Measurements from ENCODE around the gene TBX4. TPM values are rescaled to one million over a fixed set of nuclear protein-coding genes. Genes with fewer than 3 reads are reported as not detected.

Gene TBX4
- total and polyA plus RNA-seq, 2 donors from 2014 or later, result not detected

GRCh38 chr17:61514491-61514890 lies 62.3 kb downstream of the TBX4 start:
- H3K27ac ChIP-seq (ENCODE audit: low read depth in 2 of 2, low read length in 2 of 2), result no peak overlapping the region
- H3K27me3 ChIP-seq (ENCODE audit: control insufficient read depth, insufficient read depth, low read length), result no peaks in the 10 kb centered on the region
- no peak for TF ChIP-seq CTCF (IDR thresholded peaks at IDR 0.05; ENCODE audit: borderline replicate concordance, extremely low read depth, insufficient read depth)
- no peak overlapping the region for H3K4me3 ChIP-seq (ENCODE audit: low read length in 3 of 3)
- H3K9ac ChIP-seq (ENCODE audit: low read length in 3 of 3), result no peak overlapping the region
- no peaks in the 10 kb centered on the region for H3K36me3 ChIP-seq (ENCODE audit: control insufficient read depth in 2 of 3, insufficient read depth in 3 of 3, low read length in 3 of 3)
- no peaks in the 10 kb centered on the region for H3K9me3 ChIP-seq (ENCODE audit: control insufficient read depth in 2 of 3, insufficient read depth in 1 of 3, low read length in 3 of 3)
- intact Hi-C loops (cut with DNase I), result no loop called here
- no peak for FAIRE-seq
- H3K4me1 ChIP-seq (ENCODE audit: control insufficient read depth in 2 of 3, insufficient read depth in 2 of 3, low read depth in 1 of 3, low read length in 3 of 3), result no peaks in the 10 kb centered on the region
- no peak for DNase-seq

GRCh38 chr17:61517265-61517664 lies 65.0 kb downstream of the TBX4 start:
- H3K4me1 ChIP-seq (ENCODE audit: control insufficient read depth in 2 of 3, insufficient read depth in 2 of 3, low read depth in 1 of 3, low read length in 3 of 3), result no peaks in the 10 kb centered on the region
- H3K27ac ChIP-seq (ENCODE audit: low read depth in 2 of 2, low read length in 2 of 2), result no peak overlapping the region
- FAIRE-seq (no peak), DNase-seq (no peak)
- intact Hi-C loops (cut with DNase I), result no loop called here
- TF ChIP-seq CTCF (IDR thresholded peaks at IDR 0.05; ENCODE audit: borderline replicate concordance, extremely low read depth, insufficient read depth), result no peak
- H3K36me3 ChIP-seq (ENCODE audit: control insufficient read depth in 2 of 3, insufficient read depth in 3 of 3, low read length in 3 of 3), result no peaks in the 10 kb centered on the region
- H3K9me3 ChIP-seq (ENCODE audit: control insufficient read depth in 2 of 3, insufficient read depth in 1 of 3, low read length in 3 of 3), result no peaks in the 10 kb centered on the region
- H3K4me3 ChIP-seq (ENCODE audit: low read length in 3 of 3), result no peak overlapping the region
- H3K9ac ChIP-seq (ENCODE audit: low read length in 3 of 3), result no peak overlapping the region
- H3K27me3 ChIP-seq (ENCODE audit: control insufficient read depth, insufficient read depth, low read length), result no peaks in the 10 kb centered on the region

- intact Hi-C loops (cut with DNase I), result no loop called here
- DNase-seq (no peak), FAIRE-seq (no peak)
- Histone ChIP-seq H3K36me3 (ENCODE audit: control insufficient read depth in 2 of 3, insufficient read depth in 3 of 3, low read length in 3 of 3) (no peaks in the 10 kb centered on the region), H3K9me3 (ENCODE audit: control insufficient read depth in 2 of 3, insufficient read depth in 1 of 3, low read length in 3 of 3) (no peaks in the 10 kb centered on the region), H3K27ac (ENCODE audit: low read depth in 2 of 2, low read length in 2 of 2) (no peak overlapping the region), H3K4me1 (ENCODE audit: control insufficient read depth in 2 of 3, insufficient read depth in 2 of 3, low read depth in 1 of 3, low read length in 3 of 3) (no peaks in the 10 kb centered on the region), H3K4me3 (ENCODE audit: low read length in 3 of 3) (no peak overlapping the region), H3K27me3 (ENCODE audit: control insufficient read depth, insufficient read depth, low read length) (no peaks in the 10 kb centered on the region), H3K9ac (ENCODE audit: low read length in 3 of 3) (no peak overlapping the region)
- TF ChIP-seq CTCF (IDR thresholded peaks at IDR 0.05; ENCODE audit: borderline replicate concordance, extremely low read depth, insufficient read depth), result no peak
Observed at GRCh38 chr17:61517843-61518606, 65.8 kb downstream of the TBX4 start.
